HG03558 (cell line): ENCODE measurements around the gene RXRA.

Source experiments
- ATAC-seq: cut with Tn5 transposase; IDR thresholded peaks from one replicate; pipeline ENCODE4 v1.9.1; 2021; ENCODE audit warnings: moderate number of reproducible peaks; ENCODE audit not compliant: unreplicated experiment; ENCODE audit errors: extremely low read depth

Gene RXRA

GRCh38 chr9:134361843-134362414 is 35.7 kb downstream of the RXRA start:
- no peak for ATAC-seq

- no peak for ATAC-seq
Measured at GRCh38 chr9:134363450-134363849, 37.2 kb downstream of the RXRA start.

DNA sequence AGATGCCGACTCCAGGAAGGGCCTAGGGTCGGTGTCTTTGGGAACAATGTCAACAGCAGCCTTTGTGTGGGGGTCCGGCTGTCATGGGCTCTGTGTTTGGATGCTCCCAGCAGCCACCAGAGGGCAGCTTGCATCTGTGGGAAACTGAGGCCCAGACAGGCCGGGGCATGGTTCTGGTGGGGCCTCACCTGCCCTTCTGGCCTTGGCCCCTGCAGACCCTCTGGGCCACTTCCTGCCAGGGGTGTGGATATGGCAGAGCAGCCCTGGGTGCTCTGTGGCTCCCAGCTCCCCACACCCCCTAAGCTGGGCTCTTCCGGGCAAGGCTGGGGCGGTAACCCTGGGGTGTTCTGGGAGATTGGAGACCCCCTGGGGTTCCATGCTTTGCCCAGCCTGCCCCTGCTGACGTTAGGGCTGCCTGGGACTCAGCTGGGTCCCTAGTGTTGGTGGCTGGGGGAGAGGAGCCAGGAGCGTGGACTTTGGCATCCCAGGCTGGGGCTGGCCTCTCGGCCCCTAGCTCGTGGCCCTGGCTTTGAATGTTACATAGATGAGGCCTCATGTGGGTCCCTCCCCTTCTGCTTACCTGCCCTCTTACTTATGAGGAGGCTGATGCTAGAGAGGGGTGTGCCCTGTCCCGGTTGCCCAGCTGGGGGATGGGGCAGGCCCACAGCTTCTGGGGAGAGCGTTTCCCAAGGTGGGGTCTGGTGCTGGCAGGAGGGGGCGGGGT is 38.3 kb downstream of the RXRA start:
- ATAC-seq = no peak

- no peak for ATAC-seq
Measured at GRCh38 chr9:134365115-134365596, 38.9 kb downstream of the RXRA start.

DNA sequence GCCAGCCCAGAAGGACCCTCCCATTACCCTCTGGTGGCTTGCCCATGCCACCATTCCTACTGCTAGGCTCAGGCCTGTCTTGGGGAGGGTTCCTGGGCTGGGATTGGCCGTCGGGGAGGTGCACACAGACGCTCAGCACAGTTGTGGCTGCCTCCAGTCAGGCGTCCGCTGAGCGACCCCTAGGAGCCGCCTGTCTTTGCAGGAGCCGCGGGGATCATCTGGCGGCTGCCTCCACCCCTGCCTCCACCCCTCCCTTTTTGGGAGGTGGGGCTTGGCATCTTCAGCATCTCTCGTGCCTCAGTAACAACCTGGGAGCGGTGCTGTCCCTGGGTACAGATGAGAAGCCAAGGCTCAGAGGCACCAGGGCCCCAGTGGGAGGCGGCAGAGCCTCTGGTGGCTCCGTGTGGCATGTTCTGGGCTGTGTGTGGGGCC is 39.6 kb downstream of the RXRA start:
- no peak for ATAC-seq

DNA sequence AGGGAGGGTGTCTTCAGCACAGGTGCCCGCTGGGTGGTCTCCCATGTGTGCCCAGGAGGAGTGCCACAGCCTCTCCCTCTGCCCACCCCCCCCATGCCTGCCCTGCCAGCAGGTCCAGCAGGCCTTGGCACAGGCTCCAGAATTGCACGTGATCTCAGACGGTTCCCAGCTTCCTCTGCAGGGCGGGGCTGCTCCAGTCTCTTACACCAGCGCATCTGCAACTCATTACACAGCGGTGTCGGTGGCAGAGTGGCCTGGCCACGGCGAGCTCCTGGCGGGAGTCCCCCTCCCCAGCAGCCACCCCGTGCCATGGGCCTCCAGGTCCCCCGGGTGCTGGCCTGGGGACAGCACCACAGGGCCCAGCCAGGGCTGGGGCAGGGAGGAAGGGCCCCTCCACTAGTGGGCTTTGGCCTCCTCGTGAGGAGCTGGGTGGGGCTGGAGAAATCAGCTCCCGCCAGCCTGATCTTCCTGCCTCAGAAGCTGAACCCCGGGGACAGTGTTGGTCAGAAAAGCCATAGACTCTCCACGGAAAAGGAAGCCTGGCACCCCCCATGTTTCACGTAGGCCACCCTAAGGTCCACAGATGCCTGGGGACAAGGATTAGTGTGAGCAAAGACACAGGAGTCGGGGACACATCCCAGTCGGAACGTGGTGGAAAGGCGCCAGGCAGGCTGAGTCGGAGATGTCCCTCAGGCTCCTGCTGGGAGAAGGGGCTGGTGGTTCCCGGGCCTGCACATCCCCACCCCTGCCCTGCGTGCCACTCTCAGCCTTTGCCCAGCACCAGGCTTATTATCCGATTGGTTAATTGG is 40.2 kb downstream of the RXRA start:
- no peak for ATAC-seq

- ATAC-seq = no peak
Measured at GRCh38 chr9:134367061-134367460, 40.8 kb downstream of the RXRA start.

DNA sequence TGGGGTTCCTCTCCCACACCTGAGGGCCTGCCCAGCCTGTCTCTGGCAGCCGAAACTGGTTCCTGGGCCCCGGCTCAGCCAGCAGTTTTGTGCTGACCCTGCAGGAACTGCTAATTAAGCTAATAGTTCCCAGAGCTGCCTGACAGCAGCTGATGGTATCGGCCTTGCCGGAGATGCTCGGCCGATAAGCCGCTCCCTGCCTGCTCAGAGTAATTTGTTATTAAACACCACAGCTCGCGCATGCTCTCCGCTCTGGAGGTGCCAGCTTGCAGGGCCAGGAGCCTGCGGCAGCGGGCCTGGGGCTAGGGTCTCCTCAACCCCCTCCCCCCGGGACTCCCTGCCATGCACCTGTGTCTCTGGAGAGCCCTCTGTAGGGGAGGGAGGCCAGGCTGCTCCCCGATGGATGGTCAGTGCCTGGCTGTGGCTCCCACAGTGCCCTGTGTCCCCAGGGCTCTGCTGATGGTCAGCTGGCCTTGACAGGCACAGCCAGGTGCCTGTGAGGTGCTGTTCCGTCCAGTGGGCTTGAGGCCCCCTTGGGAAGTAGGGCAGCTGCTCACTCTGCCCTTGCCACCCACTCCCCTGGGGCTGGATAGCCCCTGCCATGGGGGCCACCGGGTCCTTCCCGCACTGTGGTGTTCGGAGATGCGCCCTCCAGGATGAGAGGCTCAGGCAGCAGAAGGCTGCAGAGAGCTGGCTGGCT is 41.7 kb downstream of the RXRA start:
- no peak for ATAC-seq

DNA sequence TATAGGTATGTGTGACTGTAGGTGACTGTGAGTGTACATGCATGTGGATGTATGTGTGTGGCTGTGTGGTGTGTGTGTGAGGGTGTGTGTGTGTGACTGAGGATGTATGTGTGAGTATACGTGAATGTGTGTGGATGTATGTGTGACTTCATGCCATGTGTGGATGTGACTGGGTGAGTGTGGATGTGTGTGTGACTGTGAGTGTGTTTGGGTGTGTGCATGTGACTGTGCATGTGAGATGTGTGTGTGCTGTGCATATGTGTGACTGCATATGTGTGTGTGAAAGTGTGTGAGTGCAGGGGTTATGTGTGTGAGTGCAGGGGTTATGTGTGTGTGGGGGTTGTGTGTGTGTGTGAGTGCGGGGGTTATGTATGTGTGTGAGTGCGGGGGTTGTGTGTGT is 42.3 kb downstream of the RXRA start:
- ATAC-seq = no peak

GRCh38 chr9:134369416-134370212 is 43.4 kb downstream of the RXRA start:
- no peak for ATAC-seq

- no peak for ATAC-seq
Measured at GRCh38 chr9:134370213-134370492, 43.9 kb downstream of the RXRA start.

GRCh38 chr9:134370638-134371037 is 44.4 kb downstream of the RXRA start:
- ATAC-seq = no peak

DNA sequence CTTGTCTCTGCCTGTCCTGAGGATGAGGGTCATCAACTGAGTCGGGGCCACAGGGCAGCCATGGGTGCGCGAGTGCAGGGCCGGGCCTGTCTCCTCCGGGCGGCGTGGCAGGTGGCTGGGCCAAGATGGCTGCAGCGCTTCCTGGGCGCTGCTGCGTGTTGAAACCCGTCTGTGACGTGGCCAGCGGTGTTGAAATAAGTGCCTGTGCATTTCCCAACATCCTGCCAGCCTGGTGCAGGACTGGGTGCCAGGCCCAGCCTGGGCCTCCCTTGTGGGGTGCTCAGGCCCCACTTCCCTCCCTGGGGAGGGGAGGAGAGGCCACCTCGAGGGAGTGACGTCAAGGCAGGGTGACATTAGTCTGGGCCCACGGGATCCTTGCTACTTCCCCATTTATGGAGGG is 45.5 kb downstream of the RXRA start:
- ATAC-seq = no peak

DNA sequence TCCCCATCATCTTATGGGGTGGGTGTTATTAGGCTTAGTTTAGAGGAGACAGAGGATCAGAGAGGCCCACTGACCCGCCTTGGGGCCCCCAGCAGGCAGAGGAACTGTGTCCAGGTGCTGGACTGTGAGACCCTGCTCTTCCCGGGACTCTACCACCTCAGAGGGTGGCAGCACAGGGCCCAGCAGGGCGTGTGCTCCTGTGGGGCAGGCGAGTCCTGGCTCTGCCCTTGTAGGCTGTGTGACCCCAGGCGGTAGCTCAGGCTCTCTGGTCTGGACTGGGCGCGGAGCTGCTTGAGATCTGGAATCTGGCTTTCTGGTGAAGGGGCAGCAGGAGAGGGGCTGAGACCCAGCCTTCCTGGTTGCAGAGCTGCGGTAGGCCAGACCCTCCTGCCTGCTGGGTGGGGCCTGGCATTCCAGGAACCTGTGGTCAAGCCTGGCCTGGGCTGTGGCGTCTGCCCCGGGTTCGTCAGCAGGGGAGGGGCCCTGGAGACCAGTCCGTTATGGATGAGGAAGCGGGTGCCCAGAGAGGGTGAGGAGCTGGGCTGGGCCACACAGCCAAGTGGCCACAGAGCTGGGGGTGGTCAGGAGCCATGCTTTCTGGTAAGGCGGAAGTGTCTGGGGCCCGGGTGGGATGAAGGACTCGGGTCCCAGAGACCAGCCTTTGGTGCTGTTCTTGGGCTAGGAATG is 46.5 kb downstream of the RXRA start:
- no peak for ATAC-seq

DNA sequence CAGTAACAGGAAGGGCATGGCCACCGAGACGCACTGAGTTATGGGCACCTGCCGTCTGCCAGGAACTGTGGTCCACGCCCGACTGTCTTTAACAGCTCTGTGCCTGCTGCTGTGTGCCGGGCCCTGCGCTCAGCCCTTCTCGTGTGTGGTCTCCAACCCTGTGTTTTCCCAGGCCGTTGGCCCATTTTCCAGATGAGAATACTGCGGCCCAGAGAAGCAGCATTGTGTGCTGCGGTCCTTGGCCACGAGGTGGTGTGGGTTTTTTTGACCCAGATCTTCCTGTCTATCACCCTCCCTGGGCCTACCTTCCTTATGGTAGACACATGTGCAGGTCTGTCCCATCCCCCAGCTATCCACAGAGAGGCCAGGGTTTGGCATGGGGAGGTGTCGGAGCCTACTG is 47.0 kb downstream of the RXRA start:
- ATAC-seq = no peak

DNA sequence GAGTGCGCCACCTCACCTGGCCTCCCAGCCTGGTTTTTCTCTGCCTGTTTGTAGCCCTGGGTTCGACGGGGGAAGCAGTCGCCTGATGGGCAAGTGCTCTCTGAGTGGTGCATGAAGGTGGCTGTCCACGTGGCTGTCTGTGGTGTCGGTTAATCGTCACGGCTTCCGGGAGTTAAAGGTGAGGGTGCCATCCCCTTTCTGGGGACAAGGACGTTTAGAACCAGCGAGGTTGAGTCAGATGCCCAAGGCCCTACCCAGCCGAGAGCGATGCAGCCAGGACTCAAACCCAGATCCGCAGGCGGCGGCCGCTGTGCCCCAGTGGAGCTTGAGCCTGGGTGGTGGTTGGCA is 47.7 kb downstream of the RXRA start:
- ATAC-seq = no peak

- ATAC-seq = no peak
Measured at GRCh38 chr9:134374301-134375010, 48.2 kb downstream of the RXRA start.

DNA sequence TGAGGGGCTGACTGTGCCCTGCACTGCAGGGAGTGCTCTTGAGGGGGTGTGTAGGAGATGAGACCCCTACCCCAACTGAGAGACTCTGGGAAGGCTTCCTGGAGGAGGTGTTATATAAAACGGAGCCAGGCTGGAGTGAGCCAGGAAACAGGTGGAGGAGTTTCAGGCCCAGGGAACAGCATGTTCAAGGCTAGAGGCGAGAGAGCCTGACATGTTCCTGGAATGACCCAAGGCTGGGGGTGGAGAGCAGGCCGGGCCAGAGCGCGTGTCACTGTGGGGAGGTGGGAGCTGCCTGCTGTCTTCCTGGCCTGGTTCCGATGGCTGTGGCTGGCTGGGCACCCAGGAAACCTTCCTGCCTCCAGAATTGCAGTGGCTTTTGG is 48.7 kb downstream of the RXRA start:
- no peak for ATAC-seq
